EH (cell line): ENCODE results near the gene PUDP.
A peak's percentile ranks its signal among the peaks of the same experiment; 100 is the strongest.
"Not testable (repeated sequence)": the region's sequence is repeated elsewhere in the genome, so short reads cannot be mapped to it uniquely, and the experiment has no call there.

Experiments used
- DNase-seq: peaks from one replicate; pipeline ENCODE4 v3.0.0-alpha.2; 2015; ENCODE audit warnings: low read depth

The PUDP gene

GRCh38 chrX:7147978-7148854 is at the start of gene PUDP:
Gene PUDP, minus strand, starts transcription at chrX:7148153. Its CDS starts 40 bp downstream, at chrX:7148113.
- DNase-seq: peak; percentile 81

- DNase-seq: no peak
Observed at GRCh38 chrX:7194606-7195005, 46.7 kb upstream of the PUDP start.

- no peak for DNase-seq
Observed at GRCh38 chrX:7192871-7193270, 44.9 kb upstream of the PUDP start.

- DNase-seq: no peak
Observed at GRCh38 chrX:7191681-7192110, 43.7 kb upstream of the PUDP start.

GRCh38 chrX:7190157-7190556 is 42.2 kb upstream of the PUDP start:
- no peak for DNase-seq

GRCh38 chrX:7188672-7189071 is 40.7 kb upstream of the PUDP start:
- no peak for DNase-seq

- peak; percentile 27 for DNase-seq
Observed at GRCh38 chrX:7184816-7185215, 36.9 kb upstream of the PUDP start.

- no peak for DNase-seq
Observed at GRCh38 chrX:7179446-7179845, 31.5 kb upstream of the PUDP start.

- not testable (repeated sequence) for DNase-seq
Observed at GRCh38 chrX:7178859-7179258, 30.9 kb upstream of the PUDP start.

- DNase-seq: no peak
Observed at GRCh38 chrX:7170898-7171297, 22.9 kb upstream of the PUDP start.

GRCh38 chrX:7169627-7170026 is 21.7 kb upstream of the PUDP start:
- DNase-seq: no peak

GRCh38 chrX:7168371-7168770 is 20.4 kb upstream of the PUDP start:
- DNase-seq: peak; percentile 10

GRCh38 chrX:7164174-7164573 is 16.2 kb upstream of the PUDP start:
- DNase-seq: no peak

GRCh38 chrX:7163146-7163677 is 15.3 kb upstream of the PUDP start:
- DNase-seq: no peak

GRCh38 chrX:7159149-7159861 is 11.4 kb upstream of the PUDP start:
- no peak for DNase-seq

- no peak for DNase-seq
Observed at GRCh38 chrX:7158468-7158990, 10.6 kb upstream of the PUDP start.

GRCh38 chrX:7156879-7157278 is 8.9 kb upstream of the PUDP start:
- no peak for DNase-seq

GRCh38 chrX:7155163-7155562 is 7.2 kb upstream of the PUDP start:
- DNase-seq: no peak

GRCh38 chrX:7154041-7154597 is 6.2 kb upstream of the PUDP start:
- DNase-seq: no peak

GRCh38 chrX:7153231-7153630 is 5.3 kb upstream of the PUDP start:
- no peak for DNase-seq

- no peak for DNase-seq
Observed at GRCh38 chrX:7149411-7149810, 1.5 kb upstream of the PUDP start.

GRCh38 chrX:7147413-7147977 is 458 bp downstream of the PUDP start, which contains the start of gene STS:
Gene STS, plus strand, starts transcription at chrX:7147712. Its CDS starts 105,488 bp downstream, at chrX:7253200.
- DNase-seq: no peak
